NT2/D1 (cell line): ENCODE measurements around the gene FAM227B.

ENCODE experiments used
- SUZ12 ChIP-seq: IDR thresholded peaks from 2 replicates; pipeline ENCODE4 v1.6.1; 2011; ENCODE audit not compliant: insufficient read length, insufficient read depth; ENCODE audit errors: extremely low read depth
- YY1 ChIP-seq: IDR thresholded peaks from 2 replicates; pipeline ENCODE4 v1.6.1; 2011; ENCODE audit not compliant: insufficient read length, insufficient read depth
- ZNF274 ChIP-seq: IDR thresholded peaks from 2 replicates; pipeline ENCODE4 v1.6.1; 2011; ENCODE audit warnings: mild to moderate bottlenecking, low read depth, low read length

GRCh38 chr15:49441816-49442215, 178.8 kb downstream of the FAM227B start:
- TF ChIP-seq ZNF274 (no peak), YY1 (no peak), SUZ12 (no peak)
